HL-60 (cell line): ENCODE measurements around the gene CMTM8.

ENCODE experiments used
- DNase-seq, 2 experiments: peaks; one replicate each; pipeline ENCODE4 v3.0.0-alpha.2; 2010 to 2020; ENCODE audit warnings: low read depth in 1 of 2, low spot score in 1 of 2
- H3K27ac ChIP-seq: fragments of 250-450 bp; sonication (Bioruptor Pico); replicated peaks from 2 replicates; pipeline ENCODE4 v1.5.1; 2020; ENCODE audit warnings: mild to moderate bottlenecking, moderate library complexity
- H3K27me3 ChIP-seq: fragments of 250-450 bp; sonication (Bioruptor Pico); 2 replicates; pipeline ENCODE4 v1.5.1; 2021; ENCODE audit warnings: mild to moderate bottlenecking, moderate library complexity; ENCODE audit not compliant: insufficient read depth, poor library complexity, severe bottlenecking
- H3K4me3 ChIP-seq: replicated peaks from 2 replicates; pipeline ENCODE4 v1.5.1; 2011; ENCODE audit warnings: mild to moderate bottlenecking, control low read depth, low read length; ENCODE audit not compliant: insufficient read depth
- CTCF ChIP-seq: IDR thresholded peaks from one replicate; pipeline ENCODE4 v1.5.1; 2011; ENCODE audit warnings: low read length, control low read depth, inconsistent platforms; ENCODE audit not compliant: insufficient read depth
- GABPA ChIP-seq: IDR thresholded peaks from 2 replicates; pipeline ENCODE4 v1.6.1; 2012; ENCODE audit warnings: low read depth
- POLR2AphosphoS5 ChIP-seq: IDR thresholded peaks from 2 replicates; pipeline ENCODE4 v1.6.1; 2012; ENCODE audit warnings: low read depth
- REST ChIP-seq: IDR thresholded peaks from 2 replicates; pipeline ENCODE4 v1.6.1; 2012; ENCODE audit warnings: low read depth; ENCODE audit not compliant: insufficient replicate concordance
- SPI1 ChIP-seq: IDR thresholded peaks from 2 replicates; pipeline ENCODE4 v1.6.1; 2012; ENCODE audit warnings: low read depth, mild to moderate bottlenecking, borderline replicate concordance

Gene CMTM8

DNA sequence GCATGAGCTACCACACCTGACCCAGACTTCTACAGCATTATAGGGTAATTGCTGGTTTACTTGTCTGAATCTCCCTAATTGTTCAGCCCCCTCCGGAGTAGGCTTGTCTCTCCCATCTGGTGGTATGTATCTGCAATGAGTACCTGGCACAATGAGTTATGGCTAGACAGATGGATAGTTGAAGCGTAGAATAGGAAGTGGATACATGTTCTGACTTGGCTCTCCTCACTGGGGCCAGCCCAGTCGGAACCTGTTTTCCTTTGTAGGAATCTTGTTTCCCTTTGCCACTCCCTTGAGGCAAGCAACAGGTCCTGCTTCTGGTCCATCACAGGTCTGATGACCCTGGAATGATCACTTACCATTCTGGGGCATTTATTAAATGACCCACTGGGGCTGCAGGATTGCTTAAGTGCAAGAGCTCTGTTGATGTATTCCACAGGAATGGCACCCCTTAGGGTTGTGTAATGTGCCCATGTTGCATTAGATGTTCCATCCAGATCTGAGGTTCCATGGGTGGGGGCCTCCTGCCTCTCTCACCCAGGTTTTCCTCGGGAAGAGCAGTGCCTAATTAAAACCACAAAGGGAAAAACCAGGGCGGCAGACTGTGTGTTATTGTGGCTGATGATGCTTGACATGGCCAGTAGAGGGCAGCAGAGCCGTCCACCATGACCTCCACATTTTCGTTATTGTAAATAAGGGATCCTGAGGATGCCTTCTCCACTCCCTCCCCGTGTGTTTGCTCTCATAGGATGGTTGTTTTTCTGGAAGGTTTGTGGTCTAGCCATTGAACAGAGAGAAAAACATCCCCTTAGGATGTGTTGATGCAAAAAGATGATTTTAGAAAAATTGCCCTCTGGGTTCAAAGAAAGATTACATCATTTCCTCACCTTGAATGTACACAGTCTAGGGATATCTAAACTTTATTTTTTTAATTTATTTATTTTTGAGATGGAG is 58.0 kb downstream of the CMTM8 start:
- no peak overlapping the region for H3K4me3 ChIP-seq
- H3K27ac ChIP-seq, result no peak overlapping the region
- TF ChIP-seq POLR2AphosphoS5 (no peak), CTCF (peak; percentile 86), REST (no peak)
- no peaks in the 10 kb centered on the region for H3K27me3 ChIP-seq
- peak; percentile 4 to 50 for DNase-seq

DNA sequence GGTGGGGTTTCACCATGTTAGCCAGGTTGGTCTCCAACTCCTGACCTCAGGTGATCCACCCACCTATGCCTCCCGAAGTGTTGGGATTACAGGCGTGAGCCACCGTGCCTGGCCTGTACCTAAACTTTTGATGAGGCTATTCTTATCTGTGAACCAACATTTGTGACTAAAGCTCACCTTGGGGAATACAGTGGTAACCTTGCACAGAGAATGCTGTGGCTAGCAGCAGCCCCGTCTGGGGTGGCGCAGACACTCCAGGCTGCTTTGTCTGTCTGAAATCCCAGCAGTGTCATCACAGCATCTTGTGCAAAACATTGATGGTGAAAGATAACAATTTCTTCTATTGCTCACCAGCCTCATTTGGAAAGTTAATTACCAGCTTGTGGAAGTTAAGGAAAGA is 58.9 kb downstream of the CMTM8 start:
- peak in 1 of 2 experiments; percentile 63 for DNase-seq
- Histone ChIP-seq H3K4me3 (no peak overlapping the region), H3K27ac (no peak overlapping the region), H3K27me3 (no peaks in the 10 kb centered on the region)
- TF ChIP-seq REST (no peak), GABPA (no peak), SPI1 (no peak), POLR2AphosphoS5 (no peak), CTCF (no peak)

- TF ChIP-seq REST (no peak), GABPA (no peak), SPI1 (no peak), POLR2AphosphoS5 (no peak), CTCF (no peak)
- no peak overlapping the region for H3K4me3 ChIP-seq
- H3K27ac ChIP-seq, result no peak overlapping the region
- no peaks in the 10 kb centered on the region for H3K27me3 ChIP-seq
- no peak for DNase-seq
These were observed 62.9 kb downstream of the CMTM8 start for GRCh38 chr3:32301426-32301825.
